Breast epithelium (tissue), 4 donors: ENCODE measurements around the gene NOL9. TPM values are rescaled to one million over a fixed set of nuclear protein-coding genes. Genes with fewer than 3 reads are reported as not detected.

Source experiments
- DNase-seq, 2 donors: peaks; one replicate each; pipeline ENCODE4 v3.0.0-alpha.2; 2019; ENCODE audit warnings: low spot score in 2 of 2
- H3K27ac ChIP-seq, 2 donors: fragments of 200-600 bp; sonication (generic) in 1 of 2; one replicate each; pipeline ENCODE4 v1.5.1; 2016 to 2019; ENCODE audit warnings: mild to moderate bottlenecking in 1 of 2
- H3K27me3 ChIP-seq, 2 donors: fragments of 200-600 bp; sonication (generic) in 1 of 2; one replicate each; pipeline versions ENCODE4 v1.5.1 to v1.6.0; 2017 to 2019; ENCODE audit warnings: control low read depth in 1 of 2, mild to moderate bottlenecking in 1 of 2
- H3K36me3 ChIP-seq: fragments of 200-600 bp; one replicate; pipeline ENCODE4 v1.5.1; 2019
- H3K4me1 ChIP-seq, 2 donors: fragments of 200-600 bp; sonication (generic); one replicate each; pipeline ENCODE4 v1.5.1; 2016 to 2019; ENCODE audit warnings: control low read depth in 1 of 2
- H3K4me3 ChIP-seq, 3 donors: fragments of 200-600 bp; sonication (generic); 1 replicate in 2 of 3; 2 replicates in 1 of 3; pipeline ENCODE4 v1.5.1; 2016 to 2019; ENCODE audit warnings: mild to moderate bottlenecking in 3 of 3, moderate library complexity in 2 of 3
- H3K9me3 ChIP-seq, 2 donors: fragments of 200-600 bp; sonication (generic) in 1 of 2; one replicate each; pipeline ENCODE4 v1.5.1; 2016 to 2019; ENCODE audit warnings: control low read depth in 1 of 2
- CTCF ChIP-seq, 3 donors: fragments of 450-650 bp; IDR thresholded peaks; one replicate each; pipeline ENCODE4 v1.5.1; 2016 to 2017; ENCODE audit warnings: antibody characterized with exemption in 3 of 3, mild to moderate bottlenecking in 3 of 3, moderate library complexity in 3 of 3
- POLR2A ChIP-seq: fragments of 450-650 bp; IDR thresholded peaks from one replicate; pipeline ENCODE4 v1.6.1; 2016; ENCODE audit warnings: antibody characterized with exemption, mild to moderate bottlenecking, moderate library complexity
- POLR2AphosphoS5 ChIP-seq, 3 donors: sonication (generic); formaldehyde crosslinking; IDR thresholded peaks; one replicate each; pipeline ENCODE4 v1.6.1; 2017; ENCODE audit warnings: antibody characterized with exemption in 3 of 3
- intact Hi-C: fragments of 100-400 bp; cut with DNase I; formaldehyde crosslinking; loops from one replicate; pipeline ENCODE4 v1.15.1; 2023; ENCODE audit warnings: low total_unique reads
- total RNA-seq, 3 donors: library from RNA; depleted of rRNA; stranded (reverse); fragments of >200 nt; gene quantifications; one replicate each; pipeline ENCODE4 v1.1.0, GENCODE V29; 2016

Gene NOL9
- total RNA-seq, 3 donors from 2014 or later = 14.7 to 29.6 (median 25.2) TPM

GRCh38 chr1:6499296-6499695 lies 55.0 kb downstream of the NOL9 start:
- intact Hi-C loops = loop anchor here (10.0 kb wide), 1 partner anchor 146 kb away; no protein-coding TSS in a partner anchor
- Histone ChIP-seq H3K27ac (peak overlapping the region in 1 of 2 donors; percentile 23), H3K4me1 (peaks cover 4 to 24% of the 10 kb centered on the region in 2 donors), H3K4me3 (no peak overlapping the region), H3K27me3 (no peaks in the 10 kb centered on the region), H3K9me3 (no peaks in the 10 kb centered on the region), H3K36me3 (no peaks in the 10 kb centered on the region)
- TF ChIP-seq CTCF (IDR thresholded peaks at IDR 0.05) (no peak), POLR2A (no peak), POLR2AphosphoS5 (IDR thresholded peaks at IDR 0.05) (no peak)
- no peak for DNase-seq

DNA sequence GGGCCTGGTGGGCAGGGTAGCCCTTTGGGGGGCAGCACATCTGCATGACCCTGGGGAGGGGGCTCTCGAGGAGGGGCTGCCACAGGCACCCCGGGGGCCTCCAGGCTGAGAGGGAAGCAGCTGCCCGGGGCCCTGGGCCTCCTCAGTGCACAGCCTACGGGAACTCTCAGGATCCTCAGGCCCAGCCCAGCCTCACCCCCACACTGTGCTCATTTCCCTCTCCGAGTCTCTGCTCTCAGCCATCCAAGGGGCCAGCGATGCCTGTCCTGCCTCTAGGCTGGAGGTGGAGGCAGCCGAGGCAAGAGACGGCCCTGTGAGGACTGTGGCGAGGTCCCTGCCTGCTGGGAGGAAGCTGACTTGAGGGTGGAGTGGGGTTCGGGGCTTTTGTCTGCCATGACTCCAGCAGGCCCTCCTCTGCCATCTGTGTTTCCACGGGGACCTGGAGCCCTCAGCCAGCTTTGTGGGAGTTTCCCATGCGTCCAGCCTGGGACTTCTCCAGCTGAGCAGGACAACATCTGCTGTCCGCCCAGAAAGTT lies 55.7 kb downstream of the NOL9 start:
- intact Hi-C loops = loop anchor here (10.0 kb wide), 1 partner anchor 146 kb away; no protein-coding TSS in a partner anchor
- Histone ChIP-seq H3K9me3 (no peaks in the 10 kb centered on the region), H3K4me1 (peaks cover 4 to 24% of the 10 kb centered on the region in 2 donors), H3K27me3 (no peaks in the 10 kb centered on the region), H3K36me3 (no peaks in the 10 kb centered on the region), H3K27ac (peak overlapping the region in 1 of 2 donors; percentile 23), H3K4me3 (no peak overlapping the region)
- no peak for TF ChIP-seq POLR2AphosphoS5 (IDR thresholded peaks at IDR 0.05)
- no peak for TF ChIP-seq CTCF (IDR thresholded peaks at IDR 0.05)
- TF ChIP-seq POLR2A = no peak
- DNase-seq = no peak

DNA sequence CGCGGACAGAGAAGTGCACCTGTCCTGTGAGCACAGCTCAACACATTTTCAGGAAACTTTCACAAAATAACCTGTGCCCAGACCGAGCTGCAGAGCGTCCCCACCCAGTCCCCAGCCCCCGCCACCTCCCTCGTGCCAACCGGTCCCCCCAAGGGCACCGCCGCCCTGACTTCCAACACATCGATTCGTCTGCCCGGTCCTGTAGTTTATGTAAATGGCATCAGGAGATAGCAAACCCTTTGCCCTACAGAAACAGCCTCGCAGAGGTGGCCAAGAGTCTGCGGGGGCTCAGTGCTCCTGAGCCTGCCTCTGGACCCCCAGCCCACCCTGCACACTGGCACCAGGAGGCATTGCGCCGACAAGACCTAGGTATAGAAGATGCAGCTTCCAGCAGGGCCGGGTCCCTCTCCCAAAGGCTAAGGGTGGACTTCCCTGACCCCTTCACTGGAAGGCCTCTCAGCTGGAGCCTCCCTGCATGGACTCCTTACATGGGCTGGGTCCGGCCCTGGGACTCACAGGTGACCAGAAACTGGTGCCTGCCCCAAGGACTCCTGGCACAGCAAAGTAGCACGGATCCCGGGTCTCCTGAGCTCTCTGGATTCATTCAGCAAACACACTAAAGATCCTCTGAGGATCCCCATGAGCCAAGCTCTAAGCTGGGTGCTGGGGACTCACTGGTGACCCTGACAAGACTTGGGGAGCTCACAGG lies 56.3 kb downstream of the NOL9 start:
- no peaks in the 10 kb centered on the region for H3K27me3 ChIP-seq
- peak overlapping the region; percentile 48 to 92 (median 64) for H3K4me3 ChIP-seq
- H3K9me3 ChIP-seq = no peaks in the 10 kb centered on the region
- TF ChIP-seq CTCF (IDR thresholded peaks at IDR 0.05) (no peak), POLR2AphosphoS5 (IDR thresholded peaks at IDR 0.05) (no peak), POLR2A (no peak)
- no peak for DNase-seq
- peak overlapping the region in 1 of 2 donors; percentile 55 for H3K27ac ChIP-seq
- no peaks in the 10 kb centered on the region for H3K36me3 ChIP-seq
- intact Hi-C loops = loop anchor here (10.0 kb wide), 1 partner anchor 147 kb away; no protein-coding TSS in a partner anchor
- H3K4me1 ChIP-seq = peaks cover 4 to 24% of the 10 kb centered on the region in 2 donors

- Histone ChIP-seq H3K9me3 (no peaks in the 10 kb centered on the region), H3K4me1 (peaks cover 4 to 18% of the 10 kb centered on the region in 2 donors), H3K27me3 (no peaks in the 10 kb centered on the region), H3K4me3 (peak overlapping the region; percentile 48 to 92 (median 64)), H3K27ac (peak overlapping the region; percentile 52 to 55), H3K36me3 (no peaks in the 10 kb centered on the region)
- intact Hi-C loops = loop anchor here (10.0 kb wide), 1 partner anchor 147 kb away; no protein-coding TSS in a partner anchor
- TF ChIP-seq POLR2AphosphoS5 (IDR thresholded peaks at IDR 0.05) (no peak), CTCF (IDR thresholded peaks at IDR 0.05) (no peak)
- DNase-seq = no peak
These were observed 57.0 kb downstream of the NOL9 start for GRCh38 chr1:6497215-6497866.

DNA sequence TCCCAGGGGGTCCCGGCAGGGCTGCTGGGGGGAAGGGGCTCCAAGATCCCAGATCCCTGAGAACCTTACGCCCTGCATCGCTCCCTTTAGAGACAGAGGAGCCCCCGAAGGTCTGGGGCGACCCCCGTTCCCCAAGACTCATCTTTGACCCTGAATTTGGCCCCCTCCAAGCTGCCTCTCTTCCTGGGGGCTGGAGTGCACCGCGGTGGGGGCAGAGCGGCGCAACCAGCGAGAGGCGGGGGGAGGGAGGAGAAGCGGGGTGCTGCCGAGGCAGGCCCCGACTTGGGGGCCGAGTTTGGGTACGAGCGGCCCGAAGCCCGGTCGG lies 57.5 kb downstream of the NOL9 start:
- peaks cover 9 to 14% of the 10 kb centered on the region in 2 donors for H3K4me1 ChIP-seq
- no peak for DNase-seq
- intact Hi-C loops = loop anchor here (10.0 kb wide), 1 partner anchor 148 kb away; no protein-coding TSS in a partner anchor

More for the DNA sequence above, 57.5 kb downstream of the NOL9 start:
- H3K27me3 ChIP-seq = no peaks in the 10 kb centered on the region
- H3K27ac ChIP-seq = peak overlapping the region; percentile 52 to 55
- H3K36me3 ChIP-seq = no peaks in the 10 kb centered on the region
- peak overlapping the region; percentile 48 to 92 (median 64) for H3K4me3 ChIP-seq
- no peaks in the 10 kb centered on the region for H3K9me3 ChIP-seq
- TF ChIP-seq CTCF (IDR thresholded peaks at IDR 0.05) (no peak), POLR2A (no peak), POLR2AphosphoS5 (IDR thresholded peaks at IDR 0.05) (no peak)
